Neuronal stem cell (in vitro differentiated cells): ENCODE measurements around the gene LUZP2.

ENCODE experiments used
- DNase-seq: peaks from one replicate; pipeline ENCODE4 v3.0.0-alpha.2; 2013; ENCODE audit warnings: low spot score
- H2AFZ ChIP-seq: one replicate; pipeline ENCODE4 v1.6.1; 2013; ENCODE audit warnings: mild to moderate bottlenecking, low read length, inconsistent platforms
- H2AK5ac ChIP-seq: 2 replicates; pipeline ENCODE4 v1.6.1; 2013; ENCODE audit warnings: low read depth, mild to moderate bottlenecking, inconsistent platforms, low read length, moderate library complexity, mixed read lengths
- H2BK120ac ChIP-seq: 2 replicates; pipeline ENCODE4 v1.6.1; 2013; ENCODE audit warnings: low read depth, mild to moderate bottlenecking, inconsistent platforms, low read length, moderate library complexity, mixed read lengths
- H2BK12ac ChIP-seq: one replicate; pipeline ENCODE4 v1.6.1; 2013; ENCODE audit warnings: low read length, inconsistent platforms
- H2BK15ac ChIP-seq: 2 replicates; pipeline ENCODE4 v1.6.1; 2013; ENCODE audit warnings: mild to moderate bottlenecking, low read length, inconsistent platforms, mixed read lengths
- H2BK5ac ChIP-seq: one replicate; pipeline ENCODE4 v1.6.1; 2013; ENCODE audit warnings: inconsistent platforms, mild to moderate bottlenecking, low read length, moderate library complexity
- H3K14ac ChIP-seq: one replicate; pipeline ENCODE4 v1.6.1; 2013; ENCODE audit warnings: low read length, inconsistent platforms
- H3K18ac ChIP-seq: 2 replicates; pipeline ENCODE4 v1.6.1; 2013; ENCODE audit warnings: low read length, inconsistent platforms
- H3K23ac ChIP-seq: 2 replicates; pipeline ENCODE4 v1.6.1; 2013; ENCODE audit warnings: low read depth, mild to moderate bottlenecking, mixed read lengths, low read length, inconsistent platforms; ENCODE audit not compliant: poor library complexity
- H3K27ac ChIP-seq: replicated peaks from 3 replicates; pipeline ENCODE4 v1.5.1; 2013; ENCODE audit warnings: low read length, inconsistent platforms
- H3K27me3 ChIP-seq, 3 experiments: 2 replicates each; pipeline ENCODE4 v1.6.1; 2013; ENCODE audit warnings: low read length in 3 of 3, mild to moderate bottlenecking in 2 of 3, inconsistent platforms in 1 of 3, low read depth in 1 of 3, mixed read lengths in 1 of 3, moderate library complexity in 1 of 3; ENCODE audit not compliant: control insufficient read depth in 3 of 3, insufficient read depth in 3 of 3
- H3K36me3 ChIP-seq, 2 donors: replicated peaks in 1 of 2; 2 replicates each; pipeline ENCODE4 v1.6.1; 2013; ENCODE audit warnings: low read length in 2 of 2; ENCODE audit not compliant: control insufficient read depth in 2 of 2, insufficient read depth in 2 of 2
- H3K4ac ChIP-seq: 2 replicates; pipeline ENCODE4 v1.6.1; 2013; ENCODE audit warnings: inconsistent platforms, mild to moderate bottlenecking, low read length, moderate library complexity
- H3K4me1 ChIP-seq, 2 donors: 1 replicate in 1 of 2; 2 replicates in 1 of 2; pipeline ENCODE4 v1.6.1; 2013; ENCODE audit warnings: low read length in 2 of 2, low read depth in 1 of 2; ENCODE audit not compliant: control insufficient read depth in 2 of 2, insufficient read depth in 1 of 2
- H3K4me2 ChIP-seq: one replicate; pipeline ENCODE4 v1.6.1; 2013; ENCODE audit warnings: mild to moderate bottlenecking, low read length, inconsistent platforms; ENCODE audit not compliant: insufficient read depth, poor library complexity, severe bottlenecking
- H3K4me3 ChIP-seq, 2 donors: 2 replicates each; pipeline ENCODE4 v1.5.1; 2013; ENCODE audit warnings: low read length in 2 of 2, mild to moderate bottlenecking in 2 of 2, inconsistent platforms in 1 of 2, moderate library complexity in 1 of 2
- H3K79me1 ChIP-seq: one replicate; pipeline ENCODE4 v1.6.1; 2013; ENCODE audit warnings: low read depth, mild to moderate bottlenecking, inconsistent platforms, low read length, moderate library complexity
- H3K9ac ChIP-seq: one replicate; pipeline ENCODE4 v1.6.1; 2013; ENCODE audit warnings: mild to moderate bottlenecking, low read depth, low read length, inconsistent platforms; ENCODE audit not compliant: poor library complexity
- H3K9me3 ChIP-seq, 2 donors: replicated peaks in 1 of 2; 2 replicates each; pipeline versions ENCODE3 to v1.6.1; 2013; ENCODE audit warnings: low read length in 2 of 2, mild to moderate bottlenecking in 2 of 2, inconsistent platforms in 1 of 2, low read depth in 1 of 2, mixed read lengths in 1 of 2, moderate library complexity in 1 of 2; ENCODE audit not compliant: control insufficient read depth in 2 of 2, insufficient read depth in 1 of 2
- H4K8ac ChIP-seq: one replicate; pipeline ENCODE4 v1.6.1; 2013; ENCODE audit warnings: low read depth, mild to moderate bottlenecking, inconsistent platforms, low read length, moderate library complexity
- H4K91ac ChIP-seq: one replicate; pipeline ENCODE4 v1.6.1; 2013; ENCODE audit warnings: low read length, low read depth, mild to moderate bottlenecking, inconsistent platforms; ENCODE audit not compliant: poor library complexity
- WGBS, 2 donors: extraction: QIAGEN DNeasy Blood & Tissue Kit; methylation state at CpG; one replicate each; pipeline ENCODE4 v1.1.7; 2013; ENCODE audit warnings: missing lambda C conversion rate in 2 of 2, mixed read lengths in 1 of 2; ENCODE audit not compliant: insufficient read length in 2 of 2, insufficient replicate concordance in 1 of 2; ENCODE audit errors: extremely low coverage in 2 of 2; 5-methylcytosine and 5-hydroxymethylcytosine counted together

LUZP2 gene

DNA sequence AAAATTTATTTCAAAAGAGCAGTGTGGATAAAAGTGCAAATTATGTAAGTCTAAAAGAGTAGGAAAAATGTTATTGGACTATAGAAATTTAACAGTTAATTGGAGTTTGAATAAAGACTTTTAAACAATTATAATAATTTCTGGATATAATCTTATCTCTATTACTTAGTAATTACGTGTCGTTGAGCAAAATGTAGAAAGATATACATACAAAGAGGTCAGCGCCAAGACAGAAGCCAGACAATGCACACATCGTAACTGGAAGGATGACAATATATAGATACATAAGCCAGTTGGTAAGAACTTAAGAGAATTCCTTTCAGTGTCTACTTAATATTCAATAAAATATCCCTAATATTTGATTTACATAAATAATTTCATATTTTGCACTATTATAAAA, 157.0 kb downstream of the LUZP2 start:
- Histone ChIP-seq H4K91ac (no peak overlapping the region), H3K4me2 (no peak overlapping the region), H3K9me3 (no peaks in the 10 kb centered on the region), H2BK15ac (no peak overlapping the region), H3K14ac (no peak overlapping the region), H2BK5ac (no peak overlapping the region), H4K8ac (no peak overlapping the region), H2BK12ac (no peak overlapping the region), H3K23ac (no peak overlapping the region), H3K79me1 (no peaks in the 10 kb centered on the region), H2AFZ (no peak overlapping the region), H3K27me3 (no peaks in the 10 kb centered on the region), H3K4me3 (no peak overlapping the region), H3K9ac (no peak overlapping the region), H3K4ac (no peak overlapping the region), H3K27ac (no peak overlapping the region), H3K18ac (no peak overlapping the region), H2AK5ac (no peak overlapping the region), H2BK120ac (no peak overlapping the region), H3K4me1 (no peaks in the 10 kb centered on the region), H3K36me3 (no peaks in the 10 kb centered on the region)
- DNase-seq, result no peak
- no CpG with 5 or more reads among the region's 4 CpGs for WGBS, 2 donors

DNA sequence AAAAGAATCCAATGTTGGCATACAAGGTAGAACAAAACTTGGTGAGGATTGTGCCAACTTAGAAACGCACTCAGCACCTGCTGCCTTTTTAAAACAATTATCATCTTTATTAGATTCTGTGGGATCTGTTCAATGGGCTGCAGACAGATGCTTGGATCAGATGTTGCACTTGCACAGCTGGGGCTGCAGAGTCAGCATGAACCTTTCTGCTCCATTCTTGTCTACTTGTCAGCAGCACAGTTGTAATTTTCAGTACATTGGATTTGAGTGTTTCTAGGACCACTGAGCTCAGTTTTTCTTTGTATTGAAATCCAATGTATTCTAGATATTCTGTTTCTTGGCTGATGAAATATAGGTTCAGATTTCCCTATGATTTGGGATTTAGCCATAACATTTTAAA, 164.5 kb downstream of the LUZP2 start:
- Histone ChIP-seq H2BK120ac (no peak overlapping the region), H2BK5ac (no peak overlapping the region), H2AK5ac (no peak overlapping the region), H3K4me1 (no peaks in the 10 kb centered on the region), H3K4me2 (no peak overlapping the region), H3K36me3 (no peaks in the 10 kb centered on the region), H4K8ac (no peak overlapping the region), H3K14ac (no peak overlapping the region), H3K27ac (no peak overlapping the region), H3K4me3 (no peak overlapping the region), H3K27me3 (no peaks in the 10 kb centered on the region), H4K91ac (no peak overlapping the region), H3K9me3 (peaks cover 0 to 2% of the 10 kb centered on the region in 2 donors), H3K18ac (no peak overlapping the region), H3K23ac (no peak overlapping the region), H2BK15ac (no peak overlapping the region), H3K79me1 (no peaks in the 10 kb centered on the region), H2BK12ac (no peak overlapping the region), H3K9ac (no peak overlapping the region), H3K4ac (no peak overlapping the region), H2AFZ (no peak overlapping the region)
- DNase-seq, result no peak
- no CpG with 5 or more reads among the region's 1 CpG for WGBS, 2 donors

DNA sequence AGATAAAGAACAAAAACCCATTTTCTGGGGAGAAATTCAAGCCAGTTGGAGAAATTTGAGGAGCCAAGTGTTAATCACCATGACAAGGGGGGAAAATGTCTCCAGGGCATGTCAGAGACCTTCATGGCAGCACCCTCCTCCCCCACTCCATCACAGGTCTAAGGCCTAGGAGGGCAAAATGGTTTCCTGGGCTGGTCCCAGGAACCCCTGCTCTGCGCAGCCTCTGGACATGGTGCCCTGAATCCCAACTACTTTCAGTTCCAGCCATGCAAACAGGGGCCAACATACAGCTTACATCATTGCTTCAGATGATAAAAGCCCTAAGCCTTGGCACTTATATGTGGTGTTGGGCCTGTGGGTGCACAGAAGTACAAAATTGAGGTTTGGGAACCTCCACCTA, 167.5 kb downstream of the LUZP2 start:
- H2AK5ac ChIP-seq, result no peak overlapping the region
- no peak overlapping the region for H3K4me2 ChIP-seq
- no peak overlapping the region for H2AFZ ChIP-seq
- H4K91ac ChIP-seq, result no peak overlapping the region
- H3K23ac ChIP-seq, result no peak overlapping the region
- no peak overlapping the region for H2BK15ac ChIP-seq
- H2BK12ac ChIP-seq, result no peak overlapping the region
- no peak overlapping the region for H3K14ac ChIP-seq
- no peak overlapping the region for H4K8ac ChIP-seq
- no peak overlapping the region for H3K18ac ChIP-seq
- no peaks in the 10 kb centered on the region for H3K36me3 ChIP-seq
- no peak overlapping the region for H3K9ac ChIP-seq
- H3K79me1 ChIP-seq, result no peaks in the 10 kb centered on the region
- no peak overlapping the region for H3K4ac ChIP-seq
- H3K27ac ChIP-seq, result no peak overlapping the region
- no peak overlapping the region for H3K4me3 ChIP-seq
- H2BK5ac ChIP-seq, result no peak overlapping the region
- H2BK120ac ChIP-seq, result no peak overlapping the region
- peaks cover 0 to 2% of the 10 kb centered on the region in 2 donors for H3K9me3 ChIP-seq
- H3K27me3 ChIP-seq, result no peaks in the 10 kb centered on the region
- no peaks in the 10 kb centered on the region for H3K4me1 ChIP-seq
- DNase-seq, result no peak
- no CpG with 5 or more reads among the region's 1 CpG for WGBS, 2 donors

DNA sequence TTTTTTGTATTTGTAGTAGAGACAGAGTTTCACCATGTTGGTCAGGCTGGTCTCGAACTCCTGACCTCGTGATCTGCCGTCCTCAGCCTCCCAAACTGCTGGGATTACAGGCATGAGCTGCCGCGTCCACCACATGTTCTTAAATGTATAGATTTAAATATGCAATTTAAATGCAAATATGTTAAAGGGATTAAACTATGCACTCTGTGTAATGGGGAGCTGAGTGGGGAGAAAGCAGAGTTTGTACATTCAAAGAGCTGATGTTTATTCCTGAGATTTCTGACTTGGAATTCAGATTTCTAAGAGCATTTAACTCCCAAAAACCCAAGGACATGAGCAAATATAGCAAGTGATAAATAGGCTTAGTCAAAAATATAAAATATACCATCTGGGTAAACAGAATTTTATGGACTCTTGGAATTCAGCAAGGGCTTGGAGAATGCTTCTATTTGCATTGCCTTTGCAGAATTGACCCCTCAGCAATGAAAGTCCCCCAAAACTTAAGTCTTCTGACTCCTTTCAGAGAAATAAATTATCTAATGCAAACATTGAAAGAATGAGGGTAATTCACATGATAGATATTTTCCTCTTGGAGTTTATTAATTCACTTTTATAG, 170.6 kb downstream of the LUZP2 start:
- H3K18ac ChIP-seq, result no peak overlapping the region
- no CpG with 5 or more reads among the region's 5 CpGs for WGBS, 2 donors
- H3K36me3 ChIP-seq, result no peaks in the 10 kb centered on the region

More for the DNA sequence above, 170.6 kb downstream of the LUZP2 start:
- H3K27me3 ChIP-seq, result no peaks in the 10 kb centered on the region
- no peak overlapping the region for H3K4me2 ChIP-seq
- no peak overlapping the region for H2BK15ac ChIP-seq
- H2BK12ac ChIP-seq, result no peak overlapping the region
- H3K14ac ChIP-seq, result no peak overlapping the region
- H2BK5ac ChIP-seq, result no peak overlapping the region
- H3K79me1 ChIP-seq, result no peaks in the 10 kb centered on the region
- no peak overlapping the region for H4K91ac ChIP-seq
- H3K9me3 ChIP-seq, result peaks cover 0 to 2% of the 10 kb centered on the region in 2 donors
- no peak overlapping the region for H3K27ac ChIP-seq
- no peak overlapping the region for H3K4me3 ChIP-seq
- H2BK120ac ChIP-seq, result no peak overlapping the region
- no peak overlapping the region for H2AK5ac ChIP-seq
- no peak overlapping the region for H3K4ac ChIP-seq
- DNase-seq, result no peak
- H4K8ac ChIP-seq, result no peak overlapping the region
- H3K9ac ChIP-seq, result no peak overlapping the region
- no peaks in the 10 kb centered on the region for H3K4me1 ChIP-seq
- no peak overlapping the region for H2AFZ ChIP-seq
- H3K23ac ChIP-seq, result no peak overlapping the region
